HL-60 (cell line): ENCODE results near the gene VSX1.

ENCODE experiments used
- DNase-seq, 2 experiments: peaks; one replicate each; pipeline ENCODE4 v3.0.0-alpha.2; 2010 to 2020; ENCODE audit warnings: low read depth in 1 of 2, low spot score in 1 of 2
- H3K27ac ChIP-seq: fragments of 250-450 bp; sonication (Bioruptor Pico); replicated peaks from 2 replicates; pipeline ENCODE4 v1.5.1; 2020; ENCODE audit warnings: mild to moderate bottlenecking, moderate library complexity
- H3K27me3 ChIP-seq: fragments of 250-450 bp; sonication (Bioruptor Pico); 2 replicates; pipeline ENCODE4 v1.5.1; 2021; ENCODE audit warnings: mild to moderate bottlenecking, moderate library complexity; ENCODE audit not compliant: insufficient read depth, poor library complexity, severe bottlenecking
- H3K4me3 ChIP-seq: replicated peaks from 2 replicates; pipeline ENCODE4 v1.5.1; 2011; ENCODE audit warnings: mild to moderate bottlenecking, control low read depth, low read length; ENCODE audit not compliant: insufficient read depth
- GABPA ChIP-seq: IDR thresholded peaks from 2 replicates; pipeline ENCODE4 v1.6.1; 2012; ENCODE audit warnings: low read depth
- POLR2AphosphoS5 ChIP-seq: IDR thresholded peaks from 2 replicates; pipeline ENCODE4 v1.6.1; 2012; ENCODE audit warnings: low read depth
- SPI1 ChIP-seq: IDR thresholded peaks from 2 replicates; pipeline ENCODE4 v1.6.1; 2012; ENCODE audit warnings: low read depth, mild to moderate bottlenecking, borderline replicate concordance
- TF ChIP-seq, protein P1 (sequence below): IDR thresholded peaks from one replicate; pipeline ENCODE4 v1.5.1; 2011; ENCODE audit warnings: low read length, control low read depth, inconsistent platforms; ENCODE audit not compliant: insufficient read depth
- TF ChIP-seq, protein P2 (sequence below): IDR thresholded peaks from 2 replicates; pipeline ENCODE4 v1.6.1; 2012; ENCODE audit warnings: low read depth; ENCODE audit not compliant: insufficient replicate concordance

The VSX1 gene

DNA sequence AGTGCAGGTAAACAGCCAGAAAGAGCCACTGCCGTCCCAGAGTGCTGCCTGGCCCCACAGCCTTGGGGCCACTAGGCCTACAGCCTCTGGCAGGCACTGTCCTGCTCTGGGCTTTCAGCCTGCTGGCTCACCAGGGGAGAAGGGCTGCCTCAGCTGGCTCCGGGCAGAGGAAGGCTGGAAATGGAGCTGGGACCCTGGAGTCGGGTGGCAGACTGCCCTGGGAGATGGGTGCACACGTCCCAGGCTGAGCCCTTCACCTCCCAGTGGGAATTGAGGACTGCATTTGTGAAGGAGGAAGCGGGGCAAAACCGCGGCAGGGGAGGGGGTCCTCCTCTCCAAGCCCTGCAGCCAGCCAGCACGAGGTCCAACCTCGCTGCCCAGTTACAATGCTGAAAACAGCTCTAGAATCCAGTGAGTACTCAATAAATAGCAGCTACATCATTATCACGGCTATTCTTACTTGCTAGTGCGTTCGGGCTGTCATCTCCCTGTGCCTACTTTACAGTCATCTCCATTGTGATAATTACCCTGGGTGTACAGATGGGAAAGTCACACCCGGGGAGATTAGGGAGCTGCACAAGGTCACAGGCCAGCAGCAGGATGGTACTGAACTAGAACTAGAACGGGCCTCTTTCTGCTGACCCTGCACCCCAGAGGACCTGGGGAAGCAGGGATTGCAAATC lies 37.1 kb downstream of the VSX1 start:
- H3K27me3 ChIP-seq = no peaks in the 10 kb centered on the region
- no peak overlapping the region for H3K27ac ChIP-seq
- DNase-seq = no peak
- H3K4me3 ChIP-seq = no peak overlapping the region
- TF ChIP-seq, protein P1, sequence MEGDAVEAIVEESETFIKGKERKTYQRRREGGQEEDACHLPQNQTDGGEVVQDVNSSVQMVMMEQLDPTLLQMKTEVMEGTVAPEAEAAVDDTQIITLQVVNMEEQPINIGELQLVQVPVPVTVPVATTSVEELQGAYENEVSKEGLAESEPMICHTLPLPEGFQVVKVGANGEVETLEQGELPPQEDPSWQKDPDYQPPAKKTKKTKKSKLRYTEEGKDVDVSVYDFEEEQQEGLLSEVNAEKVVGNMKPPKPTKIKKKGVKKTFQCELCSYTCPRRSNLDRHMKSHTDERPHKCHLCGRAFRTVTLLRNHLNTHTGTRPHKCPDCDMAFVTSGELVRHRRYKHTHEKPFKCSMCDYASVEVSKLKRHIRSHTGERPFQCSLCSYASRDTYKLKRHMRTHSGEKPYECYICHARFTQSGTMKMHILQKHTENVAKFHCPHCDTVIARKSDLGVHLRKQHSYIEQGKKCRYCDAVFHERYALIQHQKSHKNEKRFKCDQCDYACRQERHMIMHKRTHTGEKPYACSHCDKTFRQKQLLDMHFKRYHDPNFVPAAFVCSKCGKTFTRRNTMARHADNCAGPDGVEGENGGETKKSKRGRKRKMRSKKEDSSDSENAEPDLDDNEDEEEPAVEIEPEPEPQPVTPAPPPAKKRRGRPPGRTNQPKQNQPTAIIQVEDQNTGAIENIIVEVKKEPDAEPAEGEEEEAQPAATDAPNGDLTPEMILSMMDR = no peak
- TF ChIP-seq SPI1 (no peak), POLR2AphosphoS5 (no peak), GABPA (no peak)
- TF ChIP-seq, protein P2, sequence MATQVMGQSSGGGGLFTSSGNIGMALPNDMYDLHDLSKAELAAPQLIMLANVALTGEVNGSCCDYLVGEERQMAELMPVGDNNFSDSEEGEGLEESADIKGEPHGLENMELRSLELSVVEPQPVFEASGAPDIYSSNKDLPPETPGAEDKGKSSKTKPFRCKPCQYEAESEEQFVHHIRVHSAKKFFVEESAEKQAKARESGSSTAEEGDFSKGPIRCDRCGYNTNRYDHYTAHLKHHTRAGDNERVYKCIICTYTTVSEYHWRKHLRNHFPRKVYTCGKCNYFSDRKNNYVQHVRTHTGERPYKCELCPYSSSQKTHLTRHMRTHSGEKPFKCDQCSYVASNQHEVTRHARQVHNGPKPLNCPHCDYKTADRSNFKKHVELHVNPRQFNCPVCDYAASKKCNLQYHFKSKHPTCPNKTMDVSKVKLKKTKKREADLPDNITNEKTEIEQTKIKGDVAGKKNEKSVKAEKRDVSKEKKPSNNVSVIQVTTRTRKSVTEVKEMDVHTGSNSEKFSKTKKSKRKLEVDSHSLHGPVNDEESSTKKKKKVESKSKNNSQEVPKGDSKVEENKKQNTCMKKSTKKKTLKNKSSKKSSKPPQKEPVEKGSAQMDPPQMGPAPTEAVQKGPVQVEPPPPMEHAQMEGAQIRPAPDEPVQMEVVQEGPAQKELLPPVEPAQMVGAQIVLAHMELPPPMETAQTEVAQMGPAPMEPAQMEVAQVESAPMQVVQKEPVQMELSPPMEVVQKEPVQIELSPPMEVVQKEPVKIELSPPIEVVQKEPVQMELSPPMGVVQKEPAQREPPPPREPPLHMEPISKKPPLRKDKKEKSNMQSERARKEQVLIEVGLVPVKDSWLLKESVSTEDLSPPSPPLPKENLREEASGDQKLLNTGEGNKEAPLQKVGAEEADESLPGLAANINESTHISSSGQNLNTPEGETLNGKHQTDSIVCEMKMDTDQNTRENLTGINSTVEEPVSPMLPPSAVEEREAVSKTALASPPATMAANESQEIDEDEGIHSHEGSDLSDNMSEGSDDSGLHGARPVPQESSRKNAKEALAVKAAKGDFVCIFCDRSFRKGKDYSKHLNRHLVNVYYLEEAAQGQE = no peak

DNA sequence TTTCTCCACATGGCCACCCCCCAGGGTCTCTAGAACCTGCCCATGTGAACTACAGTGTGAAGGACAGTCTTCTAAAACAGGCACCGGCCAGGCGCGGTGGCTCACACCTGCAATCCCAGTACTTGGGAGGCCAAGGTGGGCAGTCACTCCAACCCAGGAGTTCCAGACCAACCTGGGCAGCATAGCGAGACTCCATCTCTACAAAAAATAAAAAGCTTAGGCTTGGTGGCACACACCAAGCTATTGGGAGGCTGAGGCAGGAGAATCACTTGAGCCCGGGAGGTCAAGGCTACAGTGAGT lies 37.7 kb downstream of the VSX1 start:
- TF ChIP-seq GABPA (no peak), POLR2AphosphoS5 (no peak), SPI1 (no peak)
- TF ChIP-seq, protein P2 = no peak
- TF ChIP-seq, protein P1 = no peak
- H3K27me3 ChIP-seq = no peaks in the 10 kb centered on the region
- DNase-seq = no peak
- H3K4me3 ChIP-seq = no peak overlapping the region
- no peak overlapping the region for H3K27ac ChIP-seq

DNA sequence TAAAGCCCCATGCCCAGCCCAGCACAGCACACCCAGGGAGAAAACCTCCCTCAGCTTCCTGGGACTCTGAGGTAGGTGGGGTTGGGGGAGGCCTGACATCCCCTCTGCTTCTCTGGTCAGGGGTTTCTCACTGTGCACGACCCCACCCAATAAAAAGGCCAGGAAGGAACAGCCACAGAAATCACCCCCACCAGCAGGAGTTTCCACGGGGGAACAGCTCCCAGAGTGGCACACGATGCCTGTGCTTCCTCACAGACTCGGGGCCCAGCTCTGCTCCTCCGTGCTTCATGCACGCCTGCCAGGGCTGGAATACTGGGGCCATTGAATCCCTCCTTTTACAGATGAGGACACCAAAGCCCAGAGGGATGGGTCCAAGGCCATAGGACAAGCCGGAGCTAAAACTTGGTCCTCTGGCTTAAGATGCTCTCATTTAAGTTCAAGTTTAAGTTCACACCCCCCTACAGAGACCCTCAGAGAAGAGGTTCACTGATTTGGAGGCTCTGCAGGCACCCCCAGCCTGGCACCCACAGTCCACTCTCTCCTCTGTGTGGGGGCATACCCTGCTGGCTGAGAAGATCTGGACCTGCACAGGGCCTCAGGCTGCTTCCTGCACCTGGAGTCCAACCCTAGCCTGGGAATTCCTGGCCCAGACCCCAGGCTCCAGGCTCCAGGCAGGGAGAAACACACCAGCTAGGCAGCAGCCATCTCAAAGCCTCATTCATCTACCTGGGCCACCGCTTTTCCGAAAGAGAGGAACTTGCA lies 38.3 kb downstream of the VSX1 start:
- H3K27me3 ChIP-seq = no peaks in the 10 kb centered on the region

More for the DNA sequence above, 38.3 kb downstream of the VSX1 start:
- DNase-seq = no peak
- Histone ChIP-seq H3K27ac (peak overlapping the region; percentile 76), H3K4me3 (no peak overlapping the region)
- TF ChIP-seq POLR2AphosphoS5 (no peak), SPI1 (no peak), GABPA (no peak)
- TF ChIP-seq, protein P1 = no peak
- TF ChIP-seq, protein P2 = no peak
